GM19025 (cell line): Measurements from ENCODE around the gene SLC8A3.

Source experiments
- ATAC-seq: cut with Tn5 transposase; IDR thresholded peaks from one replicate; pipeline ENCODE4 v1.9.1; 2021; ENCODE audit warnings: mild to moderate bottlenecking, low read depth, moderate library complexity; ENCODE audit not compliant: unreplicated experiment

SLC8A3 gene

DNA sequence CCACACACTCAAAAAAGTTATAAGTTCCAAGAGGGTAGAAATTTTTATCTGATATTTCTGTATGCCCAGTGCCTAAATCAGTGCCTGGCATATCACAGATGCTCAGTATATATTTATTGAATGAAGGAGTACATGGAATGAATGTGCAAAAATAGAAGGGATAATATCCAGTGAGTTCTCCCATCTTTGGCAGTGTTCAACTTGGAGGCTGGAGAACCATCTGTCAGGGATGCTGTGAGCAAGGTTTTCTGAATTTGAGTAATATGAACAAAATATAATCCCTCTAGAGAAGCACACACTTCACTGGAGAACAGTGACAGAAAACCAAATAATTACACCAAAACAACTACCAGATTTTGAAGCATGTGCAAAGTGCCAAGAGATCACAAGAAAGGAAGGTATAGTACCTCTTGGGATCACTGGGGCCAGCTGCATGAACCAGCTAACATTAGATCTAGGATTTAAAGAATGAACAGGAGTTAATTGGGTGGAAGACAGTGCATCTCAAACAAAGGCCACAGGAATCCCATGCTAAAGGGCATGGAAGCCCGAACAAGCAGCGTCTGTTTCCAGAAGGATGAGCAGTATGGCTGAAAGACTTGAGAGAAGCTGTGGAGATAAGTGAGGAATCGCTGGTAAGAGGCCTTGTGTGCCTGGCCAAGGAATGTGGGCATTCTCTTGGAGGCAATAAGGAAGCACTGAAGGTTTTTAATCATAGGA is 11.5 kb downstream of the SLC8A3 start:
- ATAC-seq, result no peak

DNA sequence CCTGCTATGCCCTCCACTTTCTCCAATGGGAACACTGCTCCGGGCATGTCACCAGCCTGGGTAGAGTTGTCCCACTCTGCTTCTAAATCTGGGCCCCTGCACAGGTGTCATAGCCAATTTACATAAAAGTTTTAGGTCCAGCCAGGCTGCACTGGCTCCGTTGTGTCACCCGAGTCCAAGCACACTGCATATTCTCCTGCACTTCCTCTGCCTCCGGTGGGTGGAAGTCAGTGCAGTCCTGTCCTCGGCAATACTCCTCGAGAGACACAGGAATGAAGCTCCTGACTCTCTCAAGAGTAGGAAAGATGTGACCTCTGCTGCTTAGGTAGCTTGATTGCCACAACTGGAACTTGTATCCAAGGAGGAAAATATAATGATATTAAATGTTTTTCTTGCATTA is 15.2 kb downstream of the SLC8A3 start:
- ATAC-seq, result no peak

DNA sequence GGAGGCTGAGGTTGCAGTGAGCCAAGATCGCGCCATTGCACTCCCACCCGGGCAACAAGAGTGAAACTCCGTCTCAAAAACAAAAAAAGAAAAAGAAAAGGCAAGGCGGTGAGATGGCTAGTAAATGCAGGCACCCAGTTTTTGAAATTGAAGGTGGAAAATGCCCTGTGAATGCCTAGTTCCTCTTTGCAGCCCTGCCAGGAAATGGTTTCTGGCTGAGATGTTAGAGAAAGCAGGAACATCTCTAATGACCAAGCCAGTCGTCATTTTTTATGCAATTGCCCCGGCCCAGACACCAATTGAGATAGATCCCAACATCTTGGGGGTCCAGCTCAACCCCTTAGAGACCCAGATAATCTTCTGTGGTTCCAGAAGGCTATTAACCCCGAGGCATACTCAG is 17.0 kb downstream of the SLC8A3 start:
- ATAC-seq, result no peak

DNA sequence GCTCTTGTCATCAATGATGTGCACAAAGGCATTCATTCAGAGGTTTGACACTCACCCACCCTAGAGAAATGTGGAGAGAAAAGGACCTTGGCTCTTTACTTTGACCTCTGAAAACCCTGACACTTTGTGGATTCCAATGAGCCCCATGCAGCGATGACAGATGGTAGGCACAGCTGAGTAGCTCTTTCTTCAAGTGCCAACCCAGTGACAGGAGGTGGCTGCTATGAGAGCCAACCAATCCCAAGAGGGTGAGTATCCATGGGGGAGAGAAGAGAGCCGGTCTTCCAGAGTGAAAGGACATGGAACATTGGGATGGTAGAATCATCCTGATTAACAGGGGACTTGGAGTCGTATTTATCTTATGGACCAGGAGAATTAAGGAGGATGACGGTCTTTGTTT is 17.8 kb downstream of the SLC8A3 start:
- no peak for ATAC-seq

DNA sequence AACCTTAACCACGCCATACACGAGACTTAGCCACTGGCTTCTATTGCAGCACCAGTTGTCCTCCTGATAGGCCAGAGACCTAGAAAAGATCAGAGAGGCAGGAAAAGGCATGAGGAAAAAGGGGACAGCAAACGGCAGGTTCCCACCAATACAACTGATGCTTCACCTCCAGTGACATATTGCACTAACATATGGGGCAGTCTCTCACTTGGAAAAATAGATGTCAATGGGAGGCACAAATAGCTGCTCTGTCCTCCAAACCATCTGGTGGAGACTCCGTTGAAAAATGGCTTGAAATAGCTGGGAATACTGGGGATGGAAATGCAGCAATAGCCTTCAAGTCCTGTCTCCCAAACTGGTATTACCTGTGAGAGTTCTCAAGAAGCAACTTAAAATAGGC is 20.3 kb downstream of the SLC8A3 start:
- ATAC-seq, result no peak

DNA sequence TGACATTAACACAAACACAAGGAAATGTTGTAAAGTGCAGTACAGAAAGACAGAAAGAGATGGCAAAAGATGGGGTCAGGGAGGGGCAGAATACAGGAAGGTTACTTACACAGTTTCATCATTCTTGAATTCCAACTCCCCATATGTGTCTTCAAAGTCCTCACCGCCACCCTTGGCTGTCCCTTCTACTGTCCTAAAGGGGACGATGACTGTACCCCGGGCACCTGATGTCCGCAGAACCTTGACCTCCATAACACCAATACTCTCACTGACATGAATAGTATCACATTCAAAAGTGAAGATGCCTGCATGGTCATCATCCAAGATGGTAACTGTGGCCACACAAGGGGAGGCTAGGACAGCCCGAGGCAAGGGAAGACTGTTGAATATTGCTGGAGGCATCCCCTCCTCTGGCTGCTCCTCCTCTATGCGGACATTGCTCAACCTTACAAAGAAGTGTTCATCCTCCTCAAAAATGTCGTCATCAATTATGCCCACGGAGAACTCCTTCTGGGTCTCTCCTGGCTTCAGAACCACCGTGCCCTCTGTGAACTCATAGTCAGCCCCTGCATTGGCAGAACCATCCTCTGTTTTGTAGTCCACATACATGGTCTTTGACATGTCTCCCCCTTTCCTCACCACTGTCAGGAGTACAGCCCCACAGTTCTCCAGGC is 22.1 kb downstream of the SLC8A3 start:
- ATAC-seq, result no peak

DNA sequence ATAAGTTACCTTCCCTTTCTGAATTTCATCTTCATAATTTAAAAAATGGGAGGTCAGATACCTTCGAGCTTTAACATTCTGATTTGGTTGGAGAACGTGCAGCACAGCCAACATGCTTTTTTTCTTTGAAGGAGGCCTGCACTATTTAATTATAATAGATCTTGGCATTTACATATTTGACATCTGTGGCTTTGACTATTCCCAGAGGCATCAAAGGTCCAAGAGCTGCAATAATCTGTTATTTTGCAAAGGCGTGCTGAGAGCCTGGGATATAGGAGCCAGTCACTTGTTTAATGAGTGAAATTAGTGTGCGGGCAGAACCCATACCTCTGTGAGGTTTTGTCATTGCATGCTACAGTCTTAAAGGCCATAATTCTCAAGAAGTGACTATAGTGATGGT is 26.4 kb downstream of the SLC8A3 start:
- ATAC-seq, result no peak

DNA sequence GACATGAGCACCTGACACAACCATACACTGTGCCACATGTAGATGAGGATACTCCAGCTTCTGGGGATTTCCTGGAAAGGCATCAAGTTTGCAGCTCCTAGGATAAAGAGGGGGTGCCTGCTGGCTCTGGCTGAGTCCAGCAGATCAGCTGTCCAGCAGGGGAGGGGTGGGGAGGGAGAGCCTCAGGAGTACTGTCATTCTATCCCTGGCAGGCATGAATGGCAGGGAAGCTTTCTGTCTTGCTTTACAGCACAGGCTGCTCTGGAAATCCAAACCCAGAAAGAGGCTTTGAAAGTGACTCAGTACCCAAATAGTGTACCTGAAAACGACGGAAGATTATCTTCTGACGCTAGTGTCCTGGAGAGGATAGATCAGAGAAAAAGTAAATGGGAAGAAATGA is 32.2 kb downstream of the SLC8A3 start:
- no peak for ATAC-seq

DNA sequence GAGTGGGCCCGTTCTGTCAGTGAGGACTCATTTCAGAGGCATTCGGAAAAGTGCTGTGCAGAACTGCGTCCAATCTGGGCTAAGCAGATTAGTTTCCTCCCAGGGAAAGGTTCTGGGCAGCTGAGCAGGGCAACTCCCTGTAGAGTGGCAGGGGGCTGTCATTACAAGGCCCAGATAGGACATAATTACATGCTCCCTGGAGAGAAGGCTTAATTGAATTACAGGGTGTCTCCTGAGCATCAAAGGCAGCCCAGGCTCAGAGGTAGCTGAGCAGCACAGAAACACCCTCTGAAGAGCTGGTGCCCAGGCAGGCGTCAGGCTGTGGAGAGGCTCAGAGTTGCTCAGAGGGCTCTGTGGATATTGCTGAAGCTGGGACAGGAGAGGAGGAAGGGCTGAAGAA is 36.0 kb downstream of the SLC8A3 start:
- no peak for ATAC-seq

DNA sequence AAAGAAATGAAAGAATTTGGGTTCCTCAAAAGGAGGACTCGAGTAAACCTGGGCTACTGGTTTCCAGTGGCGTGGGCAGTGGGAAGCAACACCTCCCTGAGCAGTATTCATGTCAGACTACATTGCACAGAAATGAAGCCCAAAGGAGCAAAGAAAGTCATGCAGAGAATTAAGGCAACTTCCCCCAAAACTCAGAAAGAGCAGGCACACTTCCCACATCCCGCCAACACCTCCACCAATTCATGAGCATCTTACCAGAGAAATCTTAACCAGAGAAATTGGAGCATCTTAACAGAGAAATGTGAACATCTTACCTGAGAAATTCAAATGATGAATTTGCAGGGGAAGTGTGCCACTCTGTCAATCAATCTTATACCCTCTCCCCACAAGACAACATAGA is 36.7 kb downstream of the SLC8A3 start:
- no peak for ATAC-seq

DNA sequence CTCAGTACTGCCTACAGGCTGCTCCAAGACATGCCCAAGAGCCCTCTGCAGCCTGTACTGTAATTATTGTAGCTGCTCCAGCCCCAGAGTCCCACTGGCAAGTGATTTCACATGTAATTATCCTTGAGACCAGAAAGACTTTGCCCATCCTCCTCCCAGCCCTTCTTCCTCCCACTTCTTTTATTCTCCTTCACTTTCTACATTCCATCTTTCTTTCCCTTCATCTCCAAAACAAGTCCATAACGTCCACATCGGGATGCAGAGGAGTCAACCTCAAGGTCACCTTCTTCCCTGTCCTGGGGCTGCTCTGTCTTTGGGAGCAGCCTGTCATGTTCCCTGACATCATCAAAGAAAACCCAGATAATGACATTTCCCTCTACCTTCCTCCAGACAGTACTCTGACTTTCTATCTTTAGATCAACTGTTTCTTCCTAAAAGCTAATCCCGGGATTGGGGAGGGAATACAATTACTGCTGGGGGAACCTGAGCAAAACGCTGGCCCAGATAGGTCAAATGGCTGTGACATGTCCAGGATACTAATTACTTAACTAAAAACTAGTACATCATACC is 39.1 kb downstream of the SLC8A3 start:
- no peak for ATAC-seq

DNA sequence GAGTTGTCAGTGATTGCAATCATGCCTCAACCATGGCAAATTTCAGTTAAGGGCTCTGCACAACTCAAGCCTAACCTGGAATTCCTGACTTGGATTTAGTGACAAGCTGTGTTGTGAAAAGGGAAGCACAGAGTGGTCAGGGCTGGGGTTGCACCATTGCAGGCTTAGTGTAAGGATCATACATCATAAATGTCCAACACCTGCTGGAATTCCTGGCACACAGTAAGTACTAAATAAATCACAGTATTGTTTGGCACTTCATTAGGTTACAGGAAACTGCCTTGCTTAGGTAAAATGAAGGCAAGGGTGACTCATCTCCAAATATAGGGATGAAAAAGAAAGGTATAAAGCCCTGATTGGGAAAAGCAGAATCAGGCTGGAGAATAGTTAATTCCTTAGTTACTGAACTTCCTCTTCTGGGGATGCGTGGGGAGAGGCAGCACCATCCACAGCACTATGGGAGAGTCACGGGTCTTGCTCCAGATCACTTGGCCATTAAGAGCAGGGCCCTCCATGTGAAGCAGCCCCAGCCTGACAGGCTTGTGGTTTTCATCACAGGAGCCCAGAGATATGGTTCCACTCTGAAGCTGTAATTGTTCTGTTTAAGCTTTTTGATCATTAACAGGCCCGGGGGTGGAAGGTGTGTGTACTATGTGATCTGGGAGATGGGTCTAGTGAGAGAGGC is 39.7 kb downstream of the SLC8A3 start:
- no peak for ATAC-seq

DNA sequence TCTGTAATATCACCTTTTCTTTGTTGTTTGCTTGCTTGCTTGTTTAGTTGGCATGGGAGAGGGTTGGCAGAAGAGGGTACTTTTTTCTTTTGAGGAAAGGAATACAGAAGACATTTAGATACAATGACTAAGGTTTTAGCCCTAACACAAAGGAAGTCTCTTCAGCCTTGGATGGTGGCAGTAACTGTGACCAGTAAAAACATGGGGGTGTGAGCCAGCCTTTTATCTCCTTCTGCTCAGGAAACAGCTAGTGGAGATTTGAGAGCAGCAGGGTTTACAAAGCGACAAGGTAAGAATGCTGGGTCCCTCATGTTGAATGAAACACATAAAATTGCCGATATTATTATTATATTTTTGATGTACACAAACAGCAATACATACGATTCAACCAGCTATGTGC is 40.4 kb downstream of the SLC8A3 start:
- ATAC-seq, result no peak

DNA sequence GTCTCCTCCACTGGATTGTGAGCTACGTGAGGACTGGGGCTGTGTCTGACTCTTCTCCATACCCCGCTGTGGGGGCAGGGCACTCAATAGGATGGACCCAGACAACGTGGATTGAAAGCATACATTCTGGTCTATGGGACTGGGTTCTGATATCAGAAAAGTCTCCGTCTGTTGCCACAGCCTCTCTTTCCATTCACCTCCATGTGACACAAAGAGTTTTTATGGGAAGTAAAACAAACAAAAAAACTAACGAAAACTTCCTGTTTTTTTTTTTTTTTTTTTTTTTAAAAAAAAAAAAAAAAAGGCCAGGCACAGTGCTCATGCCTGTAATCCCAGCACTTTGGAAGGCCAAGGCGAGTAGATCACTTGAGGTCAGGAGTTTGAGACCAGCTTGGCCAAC is 44.7 kb downstream of the SLC8A3 start:
- no peak for ATAC-seq

DNA sequence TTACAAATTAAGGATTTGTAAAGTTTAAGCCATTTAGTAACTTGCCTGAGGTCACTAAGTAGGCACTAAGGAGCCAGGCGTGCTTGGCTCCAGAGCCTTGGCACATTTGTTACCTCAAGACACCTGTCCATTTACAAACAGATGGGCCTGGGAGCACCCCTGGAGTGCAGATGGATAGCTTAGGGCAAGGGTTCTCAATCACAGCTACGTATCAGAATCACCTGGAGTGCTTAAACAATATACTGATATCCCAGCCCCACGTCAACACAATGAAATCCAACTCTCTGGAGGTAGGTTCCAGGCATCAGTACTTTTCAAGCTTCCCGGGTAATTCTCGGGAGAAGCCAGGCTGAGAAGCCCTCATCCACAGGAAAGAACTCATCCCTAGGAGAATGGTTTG is 45.4 kb downstream of the SLC8A3 start:
- ATAC-seq, result no peak

DNA sequence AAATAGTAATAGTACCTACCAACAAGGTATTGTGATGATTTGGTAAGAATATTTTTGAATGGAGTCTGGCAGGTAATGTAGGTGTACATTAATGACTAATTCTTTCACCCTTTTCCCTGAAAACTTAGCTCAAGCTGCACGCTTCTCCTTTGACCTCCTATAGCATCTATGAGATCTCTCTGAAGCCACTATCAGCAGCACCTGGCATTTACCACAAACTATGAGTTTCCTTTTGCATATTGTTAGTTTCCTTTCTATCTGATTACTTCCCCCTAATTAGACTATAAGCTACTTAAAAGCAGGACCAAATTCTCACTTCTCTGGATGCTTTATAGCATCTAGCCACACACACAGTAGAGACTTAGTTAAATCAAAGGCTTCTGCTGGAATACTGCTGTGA is 48.1 kb downstream of the SLC8A3 start:
- no peak for ATAC-seq

DNA sequence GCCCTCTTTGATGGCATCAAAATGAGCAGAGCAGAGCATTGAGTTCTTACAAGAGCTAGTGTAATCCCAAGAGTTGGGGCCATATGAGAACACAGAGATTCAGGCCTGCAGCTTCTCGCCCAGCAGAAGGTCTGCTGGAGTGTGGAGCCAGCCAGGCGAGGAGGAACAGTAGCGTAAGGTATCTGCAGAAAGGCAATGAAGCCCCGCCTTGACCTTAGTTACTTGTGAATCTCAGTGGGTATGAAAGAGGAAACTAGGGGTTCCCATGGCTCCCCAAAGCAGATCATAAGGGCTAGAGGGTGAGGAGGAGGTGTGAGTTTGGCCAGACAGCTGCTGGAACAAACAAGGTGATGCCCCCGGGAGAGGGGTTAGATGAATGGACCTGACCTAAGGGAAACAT is 49.4 kb downstream of the SLC8A3 start:
- ATAC-seq, result peak; percentile 65

DNA sequence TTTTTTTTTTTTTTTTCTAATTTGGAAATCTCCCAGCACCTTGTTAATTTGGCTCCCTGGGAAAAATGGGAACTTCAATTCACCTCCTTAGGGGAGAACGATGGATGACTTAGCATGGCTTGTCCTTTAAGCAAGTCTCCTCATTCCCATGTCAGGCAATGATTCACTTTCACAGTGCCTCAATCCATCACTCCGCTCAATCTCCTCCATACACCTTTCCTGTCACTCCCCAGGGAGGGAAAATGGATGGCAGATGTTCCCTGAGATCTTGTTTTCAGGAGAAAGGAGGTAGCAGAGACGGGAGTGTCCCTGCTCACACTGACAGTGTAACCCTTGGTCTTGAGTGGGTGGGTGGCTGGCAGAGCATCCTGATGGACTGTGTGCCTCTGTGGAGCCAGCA is 51.0 kb downstream of the SLC8A3 start:
- no peak for ATAC-seq

DNA sequence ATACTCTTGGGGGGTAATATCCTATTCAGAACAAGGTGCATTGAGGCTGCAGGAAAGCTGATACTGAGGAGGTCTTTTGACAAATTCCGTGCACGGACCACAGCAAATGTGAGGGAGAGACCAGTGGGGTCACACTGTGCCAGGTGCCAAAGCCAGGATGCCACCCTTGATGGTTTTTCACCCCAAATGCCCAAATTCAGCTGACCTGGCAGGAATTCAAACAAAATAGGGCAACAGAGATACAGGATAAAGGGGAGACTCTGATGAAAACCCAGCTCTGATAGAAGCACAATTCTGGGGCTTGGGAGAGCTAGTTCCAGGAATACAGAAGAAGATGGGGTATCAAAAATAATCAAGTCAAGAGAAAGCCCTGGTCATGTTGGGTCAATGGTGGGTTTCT is 55.3 kb downstream of the SLC8A3 start:
- no peak for ATAC-seq

DNA sequence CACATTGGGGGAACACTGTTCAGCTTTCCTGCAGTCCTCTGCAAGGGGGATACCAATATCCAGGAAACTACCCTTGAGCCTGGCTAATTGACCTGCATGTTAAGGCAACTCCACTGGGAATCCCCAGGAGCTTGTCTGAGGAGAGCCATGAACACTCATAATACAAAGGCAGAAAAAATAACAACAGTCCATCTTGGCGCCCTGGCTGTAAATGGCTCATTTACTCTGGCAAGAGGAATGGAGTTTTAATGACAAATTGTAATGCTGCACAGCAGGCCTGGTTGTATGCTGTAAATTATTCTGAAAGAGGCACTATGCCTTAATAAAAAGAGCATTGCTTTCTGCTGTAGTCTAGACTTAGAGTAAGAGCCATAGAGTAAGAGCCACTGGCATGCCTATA is 58.3 kb downstream of the SLC8A3 start:
- ATAC-seq, result no peak

DNA sequence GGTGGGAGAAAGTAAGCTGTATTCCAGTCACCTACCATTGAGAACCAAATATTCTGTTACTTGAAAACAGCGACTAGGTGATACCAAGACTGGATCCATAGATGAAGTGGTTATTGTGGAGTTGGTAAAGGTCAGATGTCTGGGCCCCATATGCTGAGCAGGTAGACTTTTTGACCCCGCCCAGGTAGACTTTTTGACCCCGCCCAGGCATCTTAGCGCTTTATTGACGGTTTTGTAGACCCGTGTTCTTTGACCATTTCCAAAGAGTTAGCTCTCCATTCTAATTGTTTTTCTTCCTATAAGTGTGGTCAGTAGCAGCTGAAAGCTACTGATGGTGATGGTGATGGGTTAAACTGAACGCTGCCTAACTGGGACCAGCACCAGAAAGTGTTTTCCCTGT is 61.6 kb downstream of the SLC8A3 start:
- ATAC-seq, result no peak

DNA sequence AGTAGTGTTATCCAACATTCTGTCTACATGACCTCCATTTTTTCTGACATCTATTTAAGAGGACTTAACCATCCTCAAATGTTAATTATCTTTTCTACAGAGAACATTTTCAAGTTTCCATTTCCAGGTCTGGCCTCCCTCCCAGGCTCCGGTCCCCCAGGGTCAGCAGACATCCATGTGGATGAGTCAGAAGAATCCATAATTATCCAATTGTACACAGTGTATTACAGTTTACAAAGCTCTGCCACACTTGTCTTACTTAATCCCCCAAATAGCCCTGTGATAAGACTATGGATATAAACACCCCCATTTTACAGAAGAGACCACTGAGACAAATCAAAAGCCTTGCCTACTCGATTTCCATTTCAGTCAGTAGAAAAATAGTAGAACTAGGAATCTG is 65.0 kb downstream of the SLC8A3 start:
- no peak for ATAC-seq
